LNCAP (cell line): ENCODE data around the gene CD74.

ENCODE experiments used
- TF ChIP-seq, protein P1 (sequence below): fragments of 450-650 bp; IDR thresholded peaks from 2 replicates; pipeline ENCODE4 v1.5.1; 2017; ENCODE audit warnings: mild to moderate bottlenecking

The CD74 gene

DNA sequence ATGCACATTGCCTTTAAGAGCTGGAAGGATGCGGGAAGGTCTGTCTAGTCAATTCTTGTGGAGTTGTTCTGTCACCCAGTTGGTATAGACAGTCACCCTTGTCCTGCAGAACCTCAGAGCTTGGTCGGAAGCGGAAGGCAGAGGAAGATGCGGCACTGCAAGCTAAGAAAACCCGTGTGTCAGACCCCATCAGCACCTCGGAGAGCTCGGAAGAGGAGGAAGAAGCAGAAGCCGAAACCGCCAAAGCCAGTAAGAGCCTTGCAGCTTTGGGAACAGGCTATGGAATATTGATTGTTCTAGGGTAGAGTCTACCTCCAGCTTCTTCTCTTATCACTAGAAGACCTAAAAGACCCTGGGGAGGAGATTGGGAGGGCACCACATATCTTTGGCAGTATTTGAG, 48.7 kb downstream of the CD74 start:
- TF ChIP-seq, protein P1, sequence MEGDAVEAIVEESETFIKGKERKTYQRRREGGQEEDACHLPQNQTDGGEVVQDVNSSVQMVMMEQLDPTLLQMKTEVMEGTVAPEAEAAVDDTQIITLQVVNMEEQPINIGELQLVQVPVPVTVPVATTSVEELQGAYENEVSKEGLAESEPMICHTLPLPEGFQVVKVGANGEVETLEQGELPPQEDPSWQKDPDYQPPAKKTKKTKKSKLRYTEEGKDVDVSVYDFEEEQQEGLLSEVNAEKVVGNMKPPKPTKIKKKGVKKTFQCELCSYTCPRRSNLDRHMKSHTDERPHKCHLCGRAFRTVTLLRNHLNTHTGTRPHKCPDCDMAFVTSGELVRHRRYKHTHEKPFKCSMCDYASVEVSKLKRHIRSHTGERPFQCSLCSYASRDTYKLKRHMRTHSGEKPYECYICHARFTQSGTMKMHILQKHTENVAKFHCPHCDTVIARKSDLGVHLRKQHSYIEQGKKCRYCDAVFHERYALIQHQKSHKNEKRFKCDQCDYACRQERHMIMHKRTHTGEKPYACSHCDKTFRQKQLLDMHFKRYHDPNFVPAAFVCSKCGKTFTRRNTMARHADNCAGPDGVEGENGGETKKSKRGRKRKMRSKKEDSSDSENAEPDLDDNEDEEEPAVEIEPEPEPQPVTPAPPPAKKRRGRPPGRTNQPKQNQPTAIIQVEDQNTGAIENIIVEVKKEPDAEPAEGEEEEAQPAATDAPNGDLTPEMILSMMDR = no peak

DNA sequence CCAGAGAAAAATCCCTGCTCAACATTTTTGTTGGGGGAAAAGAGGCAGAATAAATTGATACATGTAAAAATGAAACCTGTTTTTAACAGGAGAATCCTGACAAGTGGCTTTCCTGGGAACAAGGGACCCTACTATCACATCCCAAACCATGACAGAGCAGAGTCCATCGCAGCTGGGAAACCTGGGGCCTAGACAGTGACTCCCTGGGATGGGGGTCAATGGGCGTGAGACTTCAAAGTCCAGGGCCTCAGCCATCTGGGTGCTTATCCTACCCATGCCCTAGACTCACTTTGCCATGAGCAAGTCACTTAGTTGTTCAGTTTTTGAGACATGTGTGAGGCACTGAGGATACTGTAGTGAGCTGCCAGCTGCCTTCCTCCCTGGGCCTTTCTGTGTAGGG, 49.5 kb downstream of the CD74 start:
- TF ChIP-seq, protein P1 = no peak

DNA sequence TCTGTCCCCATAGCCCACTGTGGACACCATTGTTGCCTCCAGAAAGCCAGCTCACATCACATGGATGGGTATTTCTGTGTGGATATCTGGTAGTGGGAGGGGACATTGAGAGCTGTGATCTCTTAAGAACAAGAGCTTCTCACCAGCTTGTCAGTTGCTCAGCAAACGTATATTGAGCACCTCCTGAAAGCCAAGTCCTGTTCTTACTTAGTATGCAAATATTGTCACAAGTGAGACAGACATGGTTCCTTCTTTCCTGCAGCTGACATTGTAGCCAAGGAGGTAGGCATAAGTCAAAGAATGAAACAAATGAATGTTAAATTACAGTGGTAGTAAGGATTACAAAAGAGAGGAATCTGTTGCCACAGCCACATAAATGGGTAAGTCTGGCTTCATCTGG, 51.4 kb downstream of the CD74 start:
- TF ChIP-seq, protein P1 = no peak

DNA sequence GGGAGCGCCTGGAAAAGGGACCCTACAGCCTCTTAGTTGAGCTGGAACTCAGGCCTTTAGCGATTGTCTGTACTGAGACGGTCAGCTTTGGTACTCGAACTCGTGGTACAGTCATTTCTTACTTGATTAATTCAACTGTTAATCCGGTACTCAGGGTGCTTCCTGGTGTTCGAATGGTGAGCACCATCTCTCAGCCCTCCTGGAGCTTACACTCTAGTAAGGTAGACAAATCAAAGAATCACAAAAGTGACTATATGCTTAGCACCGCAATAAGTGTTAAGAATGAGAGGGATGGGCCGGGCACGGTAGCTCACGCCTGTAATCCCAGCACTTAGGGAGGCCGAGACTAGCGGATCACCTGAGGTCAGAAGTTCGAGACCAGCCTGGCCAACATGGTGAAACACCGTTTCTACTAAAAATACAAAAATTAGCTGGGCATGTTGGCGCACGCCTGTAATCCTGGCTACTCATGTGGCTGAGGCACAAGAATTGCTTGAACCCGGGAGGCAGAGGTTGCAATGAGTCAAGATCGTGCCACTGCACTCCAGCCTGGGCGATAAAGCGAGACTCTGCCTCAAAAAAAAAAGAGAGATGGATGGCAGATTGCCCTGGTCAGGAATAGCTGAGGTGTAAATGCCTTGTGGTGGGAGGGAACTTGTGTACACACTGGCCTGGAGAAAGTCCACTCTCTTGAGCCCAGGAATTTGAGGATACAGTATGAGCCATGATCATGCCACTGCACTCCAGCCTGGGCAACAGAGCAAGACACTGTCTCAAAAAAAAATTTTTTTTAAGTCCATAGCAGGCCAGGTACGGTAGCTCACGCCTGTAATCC, 54.2 kb downstream of the CD74 start:
- TF ChIP-seq, protein P1 = no peak

DNA sequence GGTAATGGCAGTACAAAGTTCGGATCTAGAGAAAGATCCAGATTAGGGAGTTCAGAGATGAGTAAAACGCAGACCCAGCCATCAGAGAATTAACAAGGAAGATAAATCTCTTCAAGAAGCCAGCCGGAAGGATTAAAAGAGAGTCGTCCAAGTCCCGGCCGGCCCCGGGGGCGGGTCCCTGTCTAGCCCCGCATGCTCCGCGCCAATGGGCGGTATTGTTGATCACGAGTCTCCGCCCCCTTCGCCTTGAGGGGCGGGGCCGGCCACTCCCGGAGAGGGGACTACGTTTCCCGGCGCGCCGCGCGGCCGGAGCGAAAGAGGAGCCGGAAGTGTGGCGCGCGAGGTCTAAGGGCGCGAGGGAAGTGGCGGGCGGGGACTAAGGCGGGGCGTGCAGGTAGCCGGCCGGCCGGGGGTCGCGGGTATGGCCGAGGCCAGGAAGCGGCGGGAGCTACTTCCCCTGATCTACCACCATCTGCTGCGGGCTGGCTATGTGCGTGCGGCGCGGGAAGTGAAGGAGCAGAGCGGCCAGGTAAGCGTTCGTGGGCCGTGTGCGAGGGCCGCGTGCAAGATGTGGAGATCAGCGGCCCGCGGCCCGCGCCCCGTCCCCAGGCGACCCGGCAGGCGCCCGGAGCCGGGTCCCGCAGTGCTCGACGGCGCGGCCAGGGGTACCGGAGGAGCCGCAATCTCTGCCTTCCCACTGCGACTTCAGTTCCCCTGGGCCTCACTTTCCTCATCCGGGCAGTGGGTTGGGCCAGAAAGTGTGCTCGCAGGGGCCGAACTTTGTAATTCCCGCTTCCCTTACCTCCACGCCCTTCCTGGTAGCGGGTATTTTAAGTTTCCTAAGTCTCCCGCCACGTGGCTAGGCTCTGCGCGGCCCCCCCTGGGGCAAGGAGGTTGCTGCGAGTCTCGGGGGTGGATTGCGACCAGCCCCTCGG, 55.1 kb downstream of the CD74 start, which contains the start of gene TCOF1:
TCOF1 (plus strand) TSS at position 372 of the 935 bp plus-strand sequence; CDS start at position 422, 50 bp downstream.
- TF ChIP-seq, protein P1 = no peak

DNA sequence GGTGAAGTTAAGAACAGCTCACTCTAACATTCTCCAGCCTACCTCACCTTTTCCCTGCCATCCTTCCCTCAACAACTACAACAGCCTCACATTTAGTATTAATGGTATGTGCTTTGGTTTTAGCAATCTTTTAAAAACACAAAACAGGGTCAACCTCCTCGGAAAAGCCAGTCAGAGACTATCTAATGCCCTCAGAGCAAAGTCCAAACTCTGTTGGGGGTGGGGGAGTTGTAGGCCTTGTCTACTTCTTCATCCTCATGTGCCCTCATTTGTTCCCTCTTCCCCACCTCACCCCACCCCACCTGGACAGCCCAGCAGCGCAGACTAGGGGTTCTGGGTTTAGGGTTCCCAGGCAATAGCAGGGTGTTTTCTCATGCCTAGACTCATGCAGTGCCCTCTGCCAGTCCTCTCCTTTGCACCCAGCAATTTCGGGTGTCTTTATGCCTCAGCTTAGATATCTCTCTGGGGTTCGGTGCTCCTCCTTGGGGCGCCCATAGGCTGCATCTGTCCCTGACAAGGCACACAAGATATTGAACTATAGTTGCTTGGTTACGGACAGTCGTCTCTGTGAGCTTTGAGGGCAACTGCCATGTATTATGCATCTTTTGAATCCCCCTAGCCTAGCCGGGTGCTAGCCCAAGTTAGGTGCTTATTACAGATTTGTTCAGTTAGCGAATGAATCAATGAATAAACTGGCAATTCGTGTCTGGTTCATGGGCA, 56.0 kb downstream of the CD74 start:
- TF ChIP-seq, protein P1 = no peak

DNA sequence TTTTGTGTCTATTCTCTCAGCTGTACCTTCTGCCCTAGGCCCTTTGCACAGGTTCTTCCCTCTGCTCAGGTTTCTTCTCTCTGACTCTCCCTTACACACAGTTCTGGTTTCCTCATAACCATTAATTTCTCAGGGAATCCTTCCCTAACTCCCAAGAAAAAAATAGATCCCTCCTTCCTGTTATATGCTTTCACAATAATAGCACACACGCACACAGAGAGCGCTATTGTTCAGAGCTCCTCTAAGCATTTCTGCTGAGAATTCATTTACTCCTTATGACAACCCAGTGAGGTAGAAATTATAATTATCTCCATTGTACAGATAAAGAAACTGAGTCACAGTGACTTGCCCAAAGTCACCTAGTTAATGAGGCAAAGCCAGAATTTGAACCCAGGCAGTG, 56.9 kb downstream of the CD74 start:
- TF ChIP-seq, protein P1 = no peak
